GM18907 (cell line): ENCODE data around the gene GAB4.
"Not testable (repeated sequence)": the region's sequence is repeated elsewhere in the genome, so short reads cannot be mapped to it uniquely, and the experiment has no call there.

ENCODE experiments used
- ATAC-seq: cut with Tn5 transposase; IDR thresholded peaks from one replicate; pipeline ENCODE4 v1.9.1; 2021; ENCODE audit warnings: mild to moderate bottlenecking, moderate library complexity; ENCODE audit not compliant: unreplicated experiment

The GAB4 gene

DNA sequence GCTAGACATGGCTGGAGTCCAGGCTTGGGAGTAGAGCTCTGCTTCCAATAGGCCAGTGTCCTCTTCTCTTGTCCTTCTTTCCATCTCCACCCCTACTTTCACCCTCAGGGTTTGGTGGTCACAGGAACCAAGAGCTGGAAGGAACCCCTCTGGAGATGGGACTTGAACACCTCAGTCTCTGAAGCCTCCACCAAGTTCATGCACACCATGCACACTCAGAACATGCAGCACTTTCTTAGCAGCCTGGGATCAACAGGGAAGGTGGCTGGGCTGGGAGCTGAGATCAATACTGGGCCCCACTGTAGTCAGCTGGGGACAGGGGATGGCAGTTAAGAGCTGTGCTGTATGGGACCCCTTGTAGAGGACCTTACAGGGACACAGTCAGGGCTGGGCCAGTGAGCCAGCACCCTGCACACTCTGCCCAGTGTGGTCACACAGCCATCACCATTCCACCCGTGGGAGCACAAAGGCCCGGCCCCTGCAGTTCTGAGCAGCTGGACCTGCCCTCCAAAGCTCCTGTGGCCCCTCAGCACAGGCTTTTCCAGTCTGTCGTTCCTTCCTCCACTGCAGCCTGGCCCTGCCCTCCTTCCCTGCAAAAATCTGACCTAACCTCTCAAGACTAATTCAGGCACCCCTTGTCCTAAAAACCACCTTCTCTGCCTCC lies 47.7 kb downstream of the GAB4 start:
- no peak for ATAC-seq

- ATAC-seq, result no peak
Measured at GRCh38 chr22:16959345-16959930, 48.6 kb downstream of the GAB4 start.

GRCh38 chr22:16958475-16958874 lies 49.5 kb downstream of the GAB4 start:
- ATAC-seq, result no peak

- ATAC-seq, result no peak
Measured at GRCh38 chr22:16957781-16958180, 50.2 kb downstream of the GAB4 start.

GRCh38 chr22:16956290-16956689 lies 51.7 kb downstream of the GAB4 start:
- no peak for ATAC-seq

DNA sequence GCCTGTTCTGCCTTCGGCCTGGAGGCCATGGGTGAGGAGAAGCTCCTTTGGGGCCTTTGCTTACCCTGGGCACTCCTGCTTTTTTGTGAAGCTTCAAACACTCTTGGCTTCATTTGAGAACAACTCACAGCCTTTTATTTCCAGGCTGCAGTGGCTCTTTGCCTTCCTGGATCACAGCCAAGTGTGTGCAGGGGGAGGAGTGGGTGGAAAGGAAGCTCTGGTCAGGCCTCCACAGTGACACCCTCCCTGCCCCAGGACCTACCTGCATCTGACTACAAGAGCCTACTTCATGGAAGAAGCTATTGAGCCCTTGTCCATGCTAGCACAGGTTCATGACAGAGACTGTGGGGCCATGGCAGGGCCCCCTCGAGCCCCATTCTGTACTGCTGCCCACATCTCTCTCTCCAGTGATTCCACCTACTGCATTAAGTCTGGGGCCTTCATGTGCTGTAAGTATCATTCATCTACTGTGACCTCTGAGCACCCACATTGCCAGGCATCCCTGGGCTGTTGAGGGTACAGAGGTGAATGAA lies 52.3 kb downstream of the GAB4 start:
- no peak for ATAC-seq

DNA sequence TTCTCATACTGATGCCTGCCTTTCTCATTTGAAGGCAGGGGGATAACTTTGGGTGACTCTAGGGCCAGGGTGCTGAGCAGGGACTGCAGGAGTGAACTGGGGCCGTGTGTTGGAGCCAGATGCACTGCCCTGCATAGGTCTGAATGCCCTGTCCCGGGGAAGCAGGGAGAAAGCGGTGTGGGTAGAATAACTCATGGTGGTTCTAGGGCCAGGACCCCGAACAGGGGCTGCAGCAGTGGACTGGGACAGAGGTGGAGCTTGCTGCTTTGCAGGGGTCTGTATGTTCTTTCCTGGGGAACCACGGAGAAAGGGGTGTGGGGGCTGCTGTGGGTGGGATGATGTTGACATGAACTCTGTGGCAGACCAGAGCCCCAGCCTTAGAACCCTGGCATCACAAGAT lies 52.9 kb downstream of the GAB4 start:
- no peak for ATAC-seq

DNA sequence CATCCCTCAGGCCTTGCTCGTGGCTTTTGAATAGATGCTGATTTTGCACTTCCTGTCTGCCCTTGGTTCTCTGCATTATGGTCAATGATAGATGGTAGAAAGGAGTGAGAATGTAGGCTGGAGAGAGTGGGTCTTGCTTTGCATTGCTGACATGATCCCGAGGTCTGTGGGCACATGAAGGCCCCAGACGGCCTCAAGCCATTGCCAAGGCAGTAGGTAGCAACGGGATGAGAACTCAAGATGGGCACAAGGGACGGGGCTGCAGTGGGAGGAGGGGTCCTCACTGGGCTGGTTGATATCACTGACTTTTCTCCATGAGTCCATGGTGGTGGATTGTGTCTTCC lies 54.0 kb downstream of the GAB4 start:
- no peak for ATAC-seq

- ATAC-seq, result no peak
Measured at GRCh38 chr22:16953206-16954059, 54.6 kb downstream of the GAB4 start.

- no peak for ATAC-seq
Measured at GRCh38 chr22:16949561-16949960, 58.5 kb downstream of the GAB4 start.

DNA sequence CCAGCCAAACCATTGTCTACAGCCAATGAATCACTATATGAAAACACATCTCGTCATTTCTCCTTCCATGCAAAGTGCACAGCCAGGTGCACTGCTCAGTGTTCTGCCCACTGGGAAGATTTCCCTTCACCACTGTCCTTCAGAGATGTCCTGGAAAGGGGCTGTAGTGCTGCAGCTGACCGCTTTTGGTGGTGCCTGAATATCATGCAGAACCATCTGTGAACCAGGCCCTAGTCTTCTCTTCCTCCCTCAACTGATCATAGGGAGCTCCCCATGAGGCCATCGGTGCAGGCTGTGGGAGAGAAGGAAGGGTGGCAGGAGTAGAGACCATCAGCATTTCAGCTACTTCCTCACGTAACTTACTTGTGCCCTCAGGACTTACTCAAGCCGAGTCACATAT lies 70.2 kb downstream of the GAB4 start:
- no peak for ATAC-seq

- not testable (repeated sequence) for ATAC-seq
Measured at GRCh38 chr22:16937209-16937608, 70.8 kb downstream of the GAB4 start.

- no peak for ATAC-seq
Measured at GRCh38 chr22:16936625-16937024, 71.4 kb downstream of the GAB4 start.

- no peak for ATAC-seq
Measured at GRCh38 chr22:16935209-16935608, 72.8 kb downstream of the GAB4 start.

DNA sequence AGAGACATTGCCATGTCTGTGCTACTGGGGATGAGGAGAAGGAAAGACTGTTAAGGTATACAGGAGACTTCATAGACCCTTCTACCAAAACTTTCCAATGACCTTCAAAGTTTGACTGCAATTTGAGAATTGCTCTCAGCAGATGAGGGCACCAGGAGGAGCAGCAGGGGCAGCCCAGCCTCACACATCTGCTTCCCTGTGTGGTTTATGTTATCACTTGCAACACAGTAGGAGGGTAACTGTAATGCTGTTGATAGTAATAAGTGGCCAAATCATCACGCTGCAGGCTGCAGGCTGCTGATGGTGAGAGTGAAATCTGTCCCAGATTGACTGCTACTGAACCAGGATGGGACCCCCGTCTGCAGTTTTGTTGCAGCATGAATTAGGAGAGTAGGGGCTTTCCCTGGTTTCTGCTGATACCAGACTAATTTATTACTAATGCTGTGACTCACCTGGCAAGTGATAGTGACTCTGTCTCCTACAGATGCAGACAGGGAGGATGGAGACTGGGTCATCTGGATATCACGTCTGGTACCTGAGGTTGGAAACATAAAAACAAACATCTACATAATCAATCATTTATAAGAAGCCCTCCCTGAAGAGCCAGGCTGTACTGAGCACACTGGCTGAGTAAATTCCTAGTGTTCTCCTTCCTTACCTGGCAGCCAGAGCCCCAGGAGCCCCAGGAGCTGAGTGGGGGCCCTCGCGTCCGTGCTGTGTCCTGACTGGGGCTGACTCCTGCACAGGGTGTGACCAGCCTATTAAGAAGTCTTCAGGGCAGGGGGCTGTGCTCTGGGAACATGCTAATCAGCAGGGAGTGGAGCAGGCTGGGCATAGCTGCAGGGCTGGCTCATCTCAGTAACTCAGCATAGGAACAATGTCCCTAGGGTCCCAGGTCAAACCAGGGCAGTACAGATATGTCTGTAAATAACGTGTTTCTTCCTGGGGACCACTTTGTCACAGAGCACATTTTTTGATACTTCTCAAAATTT lies 74.4 kb downstream of the GAB4 start:
- ATAC-seq, result no peak

- no peak for ATAC-seq
Measured at GRCh38 chr22:16932577-16932976, 75.4 kb downstream of the GAB4 start.

DNA sequence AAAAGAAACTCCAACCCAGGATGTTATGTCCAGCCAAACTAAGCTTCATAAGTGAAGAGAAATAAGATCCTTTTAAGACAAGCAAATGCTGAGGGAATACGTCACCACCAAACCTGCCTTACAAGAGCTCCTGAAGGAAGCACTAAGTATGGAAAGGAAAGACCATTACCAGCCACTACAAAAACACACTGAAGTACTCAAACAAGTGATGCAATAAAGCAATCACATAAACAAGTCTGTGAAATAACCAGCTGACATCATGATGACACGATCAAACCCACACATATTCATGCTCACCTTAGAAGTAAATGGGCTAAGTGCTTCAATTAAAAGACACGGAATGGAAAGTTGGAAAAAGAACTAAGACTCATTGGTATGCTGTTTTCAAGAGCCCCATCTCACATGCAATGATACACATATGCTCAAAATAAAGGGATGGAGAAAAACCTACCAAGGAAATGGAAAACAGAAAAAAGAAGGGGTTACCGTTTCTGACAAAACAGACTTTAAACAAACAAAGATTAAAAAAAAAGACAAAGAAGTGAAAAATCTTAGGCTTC lies 82.5 kb downstream of the GAB4 start:
- no peak for ATAC-seq

DNA sequence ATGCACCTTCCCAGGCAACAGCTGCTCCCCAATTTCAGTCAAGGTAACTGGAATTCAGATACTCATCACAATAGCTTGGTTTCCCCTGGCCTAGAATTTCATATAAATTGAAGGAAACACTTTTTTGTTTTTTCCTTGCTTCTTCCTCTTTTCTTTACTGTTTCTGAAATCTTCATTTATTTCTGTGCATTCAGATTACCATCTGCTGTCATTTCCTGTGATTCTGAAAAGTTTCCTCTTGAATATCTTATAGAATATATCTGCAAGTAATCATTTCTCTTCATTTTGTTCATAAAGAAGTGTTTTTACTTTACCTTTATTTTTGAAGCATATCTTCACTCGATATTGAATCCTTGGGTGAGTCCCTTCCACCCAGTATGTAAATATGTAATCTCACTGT lies 85.3 kb downstream of the GAB4 start:
- no peak for ATAC-seq

DNA sequence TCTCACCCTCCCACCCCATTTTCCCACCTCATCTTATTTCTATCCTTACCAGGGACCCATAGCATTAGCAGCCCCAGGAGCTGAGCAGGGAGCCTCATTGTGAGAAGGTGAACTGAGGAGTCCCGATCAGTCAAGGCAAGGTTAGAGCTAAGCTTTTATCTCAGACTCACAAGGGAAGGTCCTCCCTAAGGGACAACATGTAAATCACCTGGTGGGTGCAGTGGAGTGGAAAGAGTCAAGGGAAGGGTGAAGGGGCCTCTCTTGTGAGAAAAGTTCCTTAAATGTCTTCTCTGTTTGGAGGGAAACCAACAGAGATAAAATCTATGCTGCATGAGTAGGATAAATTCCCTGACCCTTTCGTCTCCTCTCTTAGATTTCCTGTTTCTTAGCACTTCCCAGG lies 85.9 kb downstream of the GAB4 start:
- no peak for ATAC-seq
